GM12801 (cell line): ENCODE data around the gene KCNIP4.

Experiments
- CTCF ChIP-seq: IDR thresholded peaks from one replicate; pipeline ENCODE4 v1.5.1; 2011; ENCODE audit warnings: control low read depth; ENCODE audit not compliant: insufficient read length; ENCODE audit errors: extremely low read depth

The KCNIP4 gene

GRCh38 chr4:21544415-21544814 is 404.2 kb downstream of the KCNIP4 start:
- TF ChIP-seq CTCF: no peak

- no peak for TF ChIP-seq CTCF
Measured at GRCh38 chr4:21543514-21543913, 405.1 kb downstream of the KCNIP4 start.

- TF ChIP-seq CTCF: no peak
Measured at GRCh38 chr4:21535898-21536297, 412.7 kb downstream of the KCNIP4 start.

GRCh38 chr4:21531048-21531447 is 417.5 kb downstream of the KCNIP4 start:
- TF ChIP-seq CTCF: no peak

GRCh38 chr4:21529214-21529613 is 419.4 kb downstream of the KCNIP4 start:
- no peak for TF ChIP-seq CTCF

GRCh38 chr4:21522296-21522695 is 426.3 kb downstream of the KCNIP4 start:
- TF ChIP-seq CTCF: no peak

GRCh38 chr4:21517126-21517859 is 431.3 kb downstream of the KCNIP4 start:
- no peak for TF ChIP-seq CTCF
